K562 (cell line): Measurements from ENCODE around the gene WTAP. TPM values are rescaled to one million over a fixed set of nuclear protein-coding genes. Genes with fewer than 3 reads are reported as not detected.

Source experiments
- CBX3 ChIP-seq, 2 experiments: IDR thresholded peaks; 1 replicate in 1 of 2; 2 replicates in 1 of 2; pipeline ENCODE4 v1.6.1; 2012; ENCODE audit warnings: inconsistent platforms in 2 of 2, low read length in 2 of 2, borderline replicate concordance in 1 of 2, control low read depth in 1 of 2
- GATAD2B ChIP-seq: fragments of 450-650 bp; IDR thresholded peaks from 2 replicates; pipeline ENCODE4 v1.6.1; 2017; ENCODE audit warnings: mild to moderate bottlenecking, borderline replicate concordance
- HSF4 ChIP-seq: fragments of 250-450 bp; sonication (Bioruptor Pico); IDR thresholded peaks from 2 replicates; pipeline ENCODE4 v2.1.2; 2022; ENCODE audit warnings: mild to moderate bottlenecking, moderate library complexity, borderline replicate concordance
- JUN ChIP-seq, 2 experiments: sonication (generic) in 1 of 2; formaldehyde crosslinking in 1 of 2; IDR thresholded peaks; 2 replicates each; pipeline versions ENCODE4 v1.6.1 to v1.8.0; 2012 to 2022; ENCODE audit warnings: borderline replicate concordance in 2 of 2, mild to moderate bottlenecking in 2 of 2, improper control_type of control experiment in 1 of 2, low read depth in 1 of 2, low read length in 1 of 2, missing genetic modification reagents in 1 of 2
- KLF6 ChIP-seq: fragments of 250-450 bp; sonication (Bioruptor Pico); IDR thresholded peaks from 2 replicates; pipeline ENCODE4 v1.4.0; 2020; ENCODE audit warnings: mild to moderate bottlenecking, moderate library complexity, borderline replicate concordance
- MXI1 ChIP-seq: IDR thresholded peaks from 2 replicates; pipeline ENCODE4 v1.6.1; 2011; ENCODE audit warnings: low read depth, mild to moderate bottlenecking, improper control_type of control experiment, low read length
- NBN ChIP-seq: fragments of 450-650 bp; IDR thresholded peaks from 2 replicates; pipeline ENCODE4 v1.6.1; 2016; ENCODE audit warnings: low read depth, mild to moderate bottlenecking
- NCOA4 ChIP-seq: fragments of 450-650 bp; IDR thresholded peaks from 2 replicates; pipeline ENCODE4 v1.6.1; 2018; ENCODE audit warnings: mild to moderate bottlenecking; ENCODE audit not compliant: partially characterized antibody
- NR3C1 ChIP-seq: sonication (generic); formaldehyde crosslinking; IDR thresholded peaks from 2 replicates; pipeline ENCODE4 v1.8.1; 2022; ENCODE audit warnings: missing genetic modification reagents
- SMARCE1 ChIP-seq: fragments of 450-650 bp; IDR thresholded peaks from 2 replicates; pipeline ENCODE4 v1.7.1; 2016; ENCODE audit warnings: mild to moderate bottlenecking
- TEAD4 ChIP-seq, 2 experiments: sonication (generic) in 1 of 2; formaldehyde crosslinking in 1 of 2; IDR thresholded peaks; 2 replicates each; pipeline versions ENCODE4 v1.6.1 to v1.8.0; 2012 to 2022; ENCODE audit warnings: borderline replicate concordance in 1 of 2, inconsistent platforms in 1 of 2, low read length in 1 of 2, mild to moderate bottlenecking in 1 of 2, missing genetic modification reagents in 1 of 2
- THRAP3 ChIP-seq: fragments of 450-650 bp; IDR thresholded peaks from 2 replicates; pipeline ENCODE4 v1.6.1; 2016; ENCODE audit warnings: mild to moderate bottlenecking, inconsistent platforms, borderline replicate concordance
- YBX1 ChIP-seq: fragments of 450-650 bp; IDR thresholded peaks from 2 replicates; pipeline ENCODE4 v1.7.1; 2016; ENCODE audit warnings: mild to moderate bottlenecking
- ZC3H8 ChIP-seq: fragments of 450-650 bp; IDR thresholded peaks from 2 replicates; pipeline ENCODE4 v1.6.1; 2017
- ZEB2 ChIP-seq: fragments of 450-650 bp; IDR thresholded peaks from 2 replicates; pipeline ENCODE4 v1.6.1; 2016
- ZFP30 ChIP-seq: fragments of 250-450 bp; sonication (Bioruptor Pico); IDR thresholded peaks from 2 replicates; pipeline ENCODE4 v1.8.0; 2022; ENCODE audit warnings: moderate library complexity, mild to moderate bottlenecking, inconsistent platforms, borderline replicate concordance
- ZFX ChIP-seq: sonication (generic); formaldehyde crosslinking; IDR thresholded peaks from 2 replicates; pipeline ENCODE4 v1.8.0; 2022; ENCODE audit warnings: mild to moderate bottlenecking, missing genetic modification reagents, moderate library complexity
- ZKSCAN8 ChIP-seq: fragments of 200-800 bp; sonication (Bioruptor generic); IDR thresholded peaks from 2 replicates; pipeline ENCODE4 v1.6.1; 2016; ENCODE audit warnings: missing genetic modification characterization, missing compliant biosample characterization
- ZNF140 ChIP-seq: fragments of 250-450 bp; sonication (Bioruptor Pico); IDR thresholded peaks from 2 replicates; pipeline ENCODE4 v1.8.0; 2021; ENCODE audit warnings: moderate library complexity, mild to moderate bottlenecking, inconsistent platforms
- polyA plus RNA-seq, 8 experiments: library from polyadenylated mRNA; depleted of rRNA in 4 of 8; stranded (reverse) in 5 of 8; unstranded in 3 of 8; fragments of >200 nt; fragmentation: Nextera tagmentation in 2 of 8; fragmentation: Illumina TruSeq in 1 of 8; extraction: Ambion mirVana in 2 of 8; extraction: Trizol in 1 of 8; gene quantifications; 2 replicates each; pipeline versions ENCODE4 v1.2.1 to v1.2.3, GENCODE V29; 2011 to 2014; ENCODE audit warnings: inconsistent platforms in 1 of 8, missing spikeins in 1 of 8
- total RNA-seq, 7 experiments: library from RNA; depleted of rRNA in 6 of 7; stranded (reverse); fragments of >200 nt in 6 of 7; fragmentation: Illumina TruSeq in 2 of 7; extraction: Trizol in 2 of 7; gene quantifications; 2 replicates each; pipeline versions ENCODE4 v1.2.1 to v1.2.3, GENCODE V29; 2011 to 2021; ENCODE audit warnings: low replicate concordance in 1 of 7
- TF ChIP-seq, protein P1 (sequence below): fragments of 250-450 bp; sonication (Bioruptor Pico); IDR thresholded peaks from 2 replicates; pipeline ENCODE4 v1.8.0; 2022; ENCODE audit warnings: inconsistent platforms
- TF ChIP-seq, protein P2 (sequence below): sonication (generic); formaldehyde crosslinking; IDR thresholded peaks from 2 replicates; pipeline ENCODE4 v1.4.0; 2020; ENCODE audit warnings: mild to moderate bottlenecking, missing genetic modification reagents
- TF ChIP-seq, protein P3 (sequence below): fragments of 450-650 bp; formaldehyde crosslinking; IDR thresholded peaks from 2 replicates; pipeline ENCODE4 v1.4.0; 2020; ENCODE audit warnings: mild to moderate bottlenecking, moderate library complexity
- TF ChIP-seq, protein P4 (sequence below): fragments of 200-800 bp; sonication (Bioruptor generic); IDR thresholded peaks from 2 replicates; pipeline ENCODE4 v1.6.1; 2017; ENCODE audit warnings: missing genetic modification characterization, missing compliant biosample characterization

Gene WTAP
- total and polyA plus RNA-seq, 9 of the 15 experiments (the other 6 are each of a cell fraction or from before 2014, with no cell fraction given), result 52.4 to 156 (median 110) TPM

DNA sequence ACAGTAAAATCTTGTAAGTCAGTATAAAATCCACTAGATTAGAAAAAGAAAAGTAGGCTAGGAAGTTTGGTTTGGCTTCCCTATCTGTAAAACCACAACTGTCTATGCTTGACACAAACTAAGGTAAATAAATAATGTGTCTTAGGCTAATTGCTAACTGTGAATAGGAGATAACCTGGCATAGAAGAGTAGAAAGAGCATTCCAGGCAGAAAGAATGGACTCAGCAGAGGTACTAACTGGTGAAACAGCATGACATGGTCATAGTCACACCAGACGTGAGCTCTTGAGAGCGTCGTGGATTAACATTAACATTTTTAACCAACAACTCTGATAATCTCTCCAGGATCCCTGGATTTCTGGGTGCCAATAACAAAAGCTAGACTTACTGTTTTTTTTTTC lies 8.7 kb upstream of the WTAP start (continued):
- no peak for TF ChIP-seq NCOA4
- no peak for TF ChIP-seq NR3C1 (CRISPR knock-in tag)
- TF ChIP-seq YBX1, result no peak
- TF ChIP-seq, protein P1, sequence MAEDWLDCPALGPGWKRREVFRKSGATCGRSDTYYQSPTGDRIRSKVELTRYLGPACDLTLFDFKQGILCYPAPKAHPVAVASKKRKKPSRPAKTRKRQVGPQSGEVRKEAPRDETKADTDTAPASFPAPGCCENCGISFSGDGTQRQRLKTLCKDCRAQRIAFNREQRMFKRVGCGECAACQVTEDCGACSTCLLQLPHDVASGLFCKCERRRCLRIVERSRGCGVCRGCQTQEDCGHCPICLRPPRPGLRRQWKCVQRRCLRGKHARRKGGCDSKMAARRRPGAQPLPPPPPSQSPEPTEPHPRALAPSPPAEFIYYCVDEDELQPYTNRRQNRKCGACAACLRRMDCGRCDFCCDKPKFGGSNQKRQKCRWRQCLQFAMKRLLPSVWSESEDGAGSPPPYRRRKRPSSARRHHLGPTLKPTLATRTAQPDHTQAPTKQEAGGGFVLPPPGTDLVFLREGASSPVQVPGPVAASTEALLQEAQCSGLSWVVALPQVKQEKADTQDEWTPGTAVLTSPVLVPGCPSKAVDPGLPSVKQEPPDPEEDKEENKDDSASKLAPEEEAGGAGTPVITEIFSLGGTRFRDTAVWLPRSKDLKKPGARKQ (CRISPR knock-in tag), result no peak
- TF ChIP-seq ZC3H8, result no peak
- no peak for TF ChIP-seq ZKSCAN8 (CRISPR knock-in tag)
- no peak for TF ChIP-seq MXI1
- no peak for TF ChIP-seq ZFP30 (CRISPR knock-in tag)
- TF ChIP-seq KLF6 (CRISPR knock-in tag), result no peak
- TF ChIP-seq TEAD4 (IDR thresholded peaks at IDR 0.05; ENCODE audit: low read length), result peak; percentile 76
- no peak for TF ChIP-seq TEAD4 (CRISPR knock-in tag; IDR thresholded peaks at IDR 0.05; ENCODE audit: borderline replicate concordance)
- TF ChIP-seq CBX3 (IDR thresholded peaks at IDR 0.05; ENCODE audit: borderline replicate concordance in 1 of 2, low read length in 2 of 2), result no peak
- no peak for TF ChIP-seq GATAD2B
- TF ChIP-seq, protein P2, sequence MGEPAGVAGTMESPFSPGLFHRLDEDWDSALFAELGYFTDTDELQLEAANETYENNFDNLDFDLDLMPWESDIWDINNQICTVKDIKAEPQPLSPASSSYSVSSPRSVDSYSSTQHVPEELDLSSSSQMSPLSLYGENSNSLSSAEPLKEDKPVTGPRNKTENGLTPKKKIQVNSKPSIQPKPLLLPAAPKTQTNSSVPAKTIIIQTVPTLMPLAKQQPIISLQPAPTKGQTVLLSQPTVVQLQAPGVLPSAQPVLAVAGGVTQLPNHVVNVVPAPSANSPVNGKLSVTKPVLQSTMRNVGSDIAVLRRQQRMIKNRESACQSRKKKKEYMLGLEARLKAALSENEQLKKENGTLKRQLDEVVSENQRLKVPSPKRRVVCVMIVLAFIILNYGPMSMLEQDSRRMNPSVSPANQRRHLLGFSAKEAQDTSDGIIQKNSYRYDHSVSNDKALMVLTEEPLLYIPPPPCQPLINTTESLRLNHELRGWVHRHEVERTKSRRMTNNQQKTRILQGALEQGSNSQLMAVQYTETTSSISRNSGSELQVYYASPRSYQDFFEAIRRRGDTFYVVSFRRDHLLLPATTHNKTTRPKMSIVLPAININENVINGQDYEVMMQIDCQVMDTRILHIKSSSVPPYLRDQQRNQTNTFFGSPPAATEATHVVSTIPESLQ (CRISPR knock-in tag), result no peak
- 0 out of 2 replicates have a peak, but pooled peaks have one; percentile 31 for TF ChIP-seq ZEB2
- TF ChIP-seq, protein P3, sequence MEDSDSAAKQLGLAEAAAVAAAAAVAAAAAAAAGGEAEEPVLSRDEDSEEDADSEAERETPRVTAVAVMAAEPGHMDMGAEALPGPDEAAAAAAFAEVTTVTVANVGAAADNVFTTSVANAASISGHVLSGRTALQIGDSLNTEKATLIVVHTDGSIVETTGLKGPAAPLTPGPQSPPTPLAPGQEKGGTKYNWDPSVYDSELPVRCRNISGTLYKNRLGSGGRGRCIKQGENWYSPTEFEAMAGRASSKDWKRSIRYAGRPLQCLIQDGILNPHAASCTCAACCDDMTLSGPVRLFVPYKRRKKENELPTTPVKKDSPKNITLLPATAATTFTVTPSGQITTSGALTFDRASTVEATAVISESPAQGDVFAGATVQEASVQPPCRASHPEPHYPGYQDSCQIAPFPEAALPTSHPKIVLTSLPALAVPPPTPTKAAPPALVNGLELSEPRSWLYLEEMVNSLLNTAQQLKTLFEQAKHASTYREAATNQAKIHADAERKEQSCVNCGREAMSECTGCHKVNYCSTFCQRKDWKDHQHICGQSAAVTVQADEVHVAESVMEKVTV (CRISPR knock-in tag), result no peak
- no peak for TF ChIP-seq JUN (IDR thresholded peaks at IDR 0.05; ENCODE audit: borderline replicate concordance, low read depth, low read length)
- no peak for TF ChIP-seq JUN (CRISPR knock-in tag; IDR thresholded peaks at IDR 0.05; ENCODE audit: borderline replicate concordance)
- no peak for TF ChIP-seq THRAP3
- no peak for TF ChIP-seq ZNF140 (CRISPR knock-in tag)
- 0 out of 2 replicates have a peak, but pooled peaks have one; percentile 21 for TF ChIP-seq ZFX (CRISPR knock-in tag)
- TF ChIP-seq, protein P4, sequence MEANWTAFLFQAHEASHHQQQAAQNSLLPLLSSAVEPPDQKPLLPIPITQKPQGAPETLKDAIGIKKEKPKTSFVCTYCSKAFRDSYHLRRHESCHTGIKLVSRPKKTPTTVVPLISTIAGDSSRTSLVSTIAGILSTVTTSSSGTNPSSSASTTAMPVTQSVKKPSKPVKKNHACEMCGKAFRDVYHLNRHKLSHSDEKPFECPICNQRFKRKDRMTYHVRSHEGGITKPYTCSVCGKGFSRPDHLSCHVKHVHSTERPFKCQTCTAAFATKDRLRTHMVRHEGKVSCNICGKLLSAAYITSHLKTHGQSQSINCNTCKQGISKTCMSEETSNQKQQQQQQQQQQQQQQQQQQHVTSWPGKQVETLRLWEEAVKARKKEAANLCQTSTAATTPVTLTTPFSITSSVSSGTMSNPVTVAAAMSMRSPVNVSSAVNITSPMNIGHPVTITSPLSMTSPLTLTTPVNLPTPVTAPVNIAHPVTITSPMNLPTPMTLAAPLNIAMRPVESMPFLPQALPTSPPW (CRISPR knock-in tag), result no peak
- TF ChIP-seq NBN, result peak; percentile 28; the same call in 1 of the 2 replicates
- TF ChIP-seq HSF4 (CRISPR knock-in tag), result no peak
- TF ChIP-seq SMARCE1, result peak; percentile 53; the same call in 1 of the 2 replicates
